ENCODE measurements around the gene DZIP3.

The DZIP3 gene

GRCh38 chr3:108589998-108590323 is 439 bp downstream of the DZIP3 start:
- Histone ChIP-seq H3K9me3 (ENCODE audit: low read depth, low read length) (no peaks in the 10 kb centered on the region), H3K36me3 (ENCODE audit: insufficient read depth, low read length) (peaks cover under 1% of the 10 kb centered on the region), H3K27ac (peak overlapping the region; percentile 84), H3K4me3 (peak overlapping the region; percentile 89), H3K9ac (ENCODE audit: insufficient read length) (peak overlapping the region; percentile 93)
- DNase-seq (ENCODE audit: low read depth, low spot score), result no peak
- no peak for TF ChIP-seq FOXP2 (optimal IDR thresholded peaks at IDR 0.05; ENCODE audit: control extremely low read depth, extremely low read length, insufficient read depth)
- no peak for TF ChIP-seq POLR2AphosphoS5 (IDR thresholded peaks at IDR 0.05; ENCODE audit: borderline replicate concordance, low read depth, low read length)
- no peak for TF ChIP-seq EZH2 (IDR thresholded peaks at IDR 0.05)

GRCh38 chr3:108590460-108590859 is 938 bp downstream of the DZIP3 start:
- no peak overlapping the region for H3K27ac ChIP-seq
- H3K9ac ChIP-seq (ENCODE audit: insufficient read length), result peak overlapping the region; percentile 93
- no peak for DNase-seq (ENCODE audit: low read depth, low spot score)
- TF ChIP-seq POLR2AphosphoS5 (IDR thresholded peaks at IDR 0.05; ENCODE audit: borderline replicate concordance, low read depth, low read length), result no peak
- TF ChIP-seq FOXP2 (optimal IDR thresholded peaks at IDR 0.05; ENCODE audit: control extremely low read depth, extremely low read length, insufficient read depth), result no peak
- TF ChIP-seq EZH2 (IDR thresholded peaks at IDR 0.05), result no peak
- no peaks in the 10 kb centered on the region for H3K36me3 ChIP-seq (ENCODE audit: insufficient read depth, low read length)
- peak overlapping the region; percentile 89 for H3K4me3 ChIP-seq
- no peaks in the 10 kb centered on the region for H3K9me3 ChIP-seq (ENCODE audit: low read depth, low read length)

GRCh38 chr3:108595321-108595720 is 5.8 kb downstream of the DZIP3 start:
- Histone ChIP-seq H3K9me3 (ENCODE audit: low read depth, low read length) (no peaks in the 10 kb centered on the region), H3K27ac (no peak overlapping the region), H3K4me3 (no peak overlapping the region), H3K36me3 (ENCODE audit: insufficient read depth, low read length) (no peaks in the 10 kb centered on the region), H3K9ac (ENCODE audit: insufficient read length) (no peak overlapping the region)
- no peak for DNase-seq (ENCODE audit: low read depth, low spot score)
- TF ChIP-seq POLR2AphosphoS5 (IDR thresholded peaks at IDR 0.05; ENCODE audit: borderline replicate concordance, low read depth, low read length) (no peak), FOXP2 (optimal IDR thresholded peaks at IDR 0.05; ENCODE audit: control extremely low read depth, extremely low read length, insufficient read depth) (no peak), EZH2 (IDR thresholded peaks at IDR 0.05) (no peak)

GRCh38 chr3:108598375-108598774 is 8.9 kb downstream of the DZIP3 start:
- Histone ChIP-seq H3K9me3 (ENCODE audit: low read depth, low read length) (no peaks in the 10 kb centered on the region; the same call in 1 of the 2 replicates), H3K4me3 (no peak overlapping the region), H3K36me3 (ENCODE audit: insufficient read depth, low read length) (no peaks in the 10 kb centered on the region), H3K9ac (ENCODE audit: insufficient read length) (no peak overlapping the region), H3K27ac (no peak overlapping the region)
- TF ChIP-seq POLR2AphosphoS5 (IDR thresholded peaks at IDR 0.05; ENCODE audit: borderline replicate concordance, low read depth, low read length) (no peak), EZH2 (IDR thresholded peaks at IDR 0.05) (no peak), FOXP2 (optimal IDR thresholded peaks at IDR 0.05; ENCODE audit: control extremely low read depth, extremely low read length, insufficient read depth) (no peak)
- no peak for DNase-seq (ENCODE audit: low read depth, low spot score)

- DNase-seq (ENCODE audit: low read depth, low spot score), result no peak
- Histone ChIP-seq H3K4me3 (no peak overlapping the region), H3K9ac (ENCODE audit: insufficient read length) (no peak overlapping the region), H3K36me3 (ENCODE audit: insufficient read depth, low read length) (no peaks in the 10 kb centered on the region), H3K9me3 (ENCODE audit: low read depth, low read length) (no peaks in the 10 kb centered on the region; the same call in 1 of the 2 replicates), H3K27ac (no peak overlapping the region)
- TF ChIP-seq FOXP2 (optimal IDR thresholded peaks at IDR 0.05; ENCODE audit: control extremely low read depth, extremely low read length, insufficient read depth), result no peak
- TF ChIP-seq EZH2 (IDR thresholded peaks at IDR 0.05), result no peak
- no peak for TF ChIP-seq POLR2AphosphoS5 (IDR thresholded peaks at IDR 0.05; ENCODE audit: borderline replicate concordance, low read depth, low read length)
Measured at GRCh38 chr3:108599677-108600409, 10.3 kb downstream of the DZIP3 start.

GRCh38 chr3:108602249-108602934 is 12.9 kb downstream of the DZIP3 start:
- Histone ChIP-seq H3K4me3 (no peak overlapping the region), H3K27ac (no peak overlapping the region), H3K9me3 (ENCODE audit: low read depth, low read length) (no peaks in the 10 kb centered on the region; the same call in 1 of the 2 replicates), H3K9ac (ENCODE audit: insufficient read length) (no peak overlapping the region), H3K36me3 (ENCODE audit: insufficient read depth, low read length) (no peaks in the 10 kb centered on the region)
- no peak for DNase-seq (ENCODE audit: low read depth, low spot score)
- TF ChIP-seq EZH2 (IDR thresholded peaks at IDR 0.05) (no peak), POLR2AphosphoS5 (IDR thresholded peaks at IDR 0.05; ENCODE audit: borderline replicate concordance, low read depth, low read length) (no peak), FOXP2 (optimal IDR thresholded peaks at IDR 0.05; ENCODE audit: control extremely low read depth, extremely low read length, insufficient read depth) (no peak)

GRCh38 chr3:108602935-108603294 is 13.4 kb downstream of the DZIP3 start:
- no peaks in the 10 kb centered on the region for H3K36me3 ChIP-seq (ENCODE audit: insufficient read depth, low read length)
- no peak for DNase-seq (ENCODE audit: low read depth, low spot score)
- H3K27ac ChIP-seq, result no peak overlapping the region
- no peak overlapping the region for H3K4me3 ChIP-seq
- TF ChIP-seq FOXP2 (optimal IDR thresholded peaks at IDR 0.05; ENCODE audit: control extremely low read depth, extremely low read length, insufficient read depth) (no peak), EZH2 (IDR thresholded peaks at IDR 0.05) (no peak), POLR2AphosphoS5 (IDR thresholded peaks at IDR 0.05; ENCODE audit: borderline replicate concordance, low read depth, low read length) (no peak)
- no peaks in the 10 kb centered on the region; the same call in 1 of the 2 replicates for H3K9me3 ChIP-seq (ENCODE audit: low read depth, low read length)
- H3K9ac ChIP-seq (ENCODE audit: insufficient read length), result no peak overlapping the region

GRCh38 chr3:108603691-108604090 is 14.2 kb downstream of the DZIP3 start:
- H3K9ac ChIP-seq (ENCODE audit: insufficient read length), result no peak overlapping the region
- TF ChIP-seq FOXP2 (optimal IDR thresholded peaks at IDR 0.05; ENCODE audit: control extremely low read depth, extremely low read length, insufficient read depth), result no peak
- TF ChIP-seq EZH2 (IDR thresholded peaks at IDR 0.05), result no peak
- TF ChIP-seq POLR2AphosphoS5 (IDR thresholded peaks at IDR 0.05; ENCODE audit: borderline replicate concordance, low read depth, low read length), result no peak
- DNase-seq (ENCODE audit: low read depth, low spot score), result no peak
- H3K36me3 ChIP-seq (ENCODE audit: insufficient read depth, low read length), result no peaks in the 10 kb centered on the region
- no peak overlapping the region for H3K27ac ChIP-seq
- H3K4me3 ChIP-seq, result no peak overlapping the region
- no peaks in the 10 kb centered on the region; the same call in 1 of the 2 replicates for H3K9me3 ChIP-seq (ENCODE audit: low read depth, low read length)

Data from SK-N-MC (cell line).